Measurements from ENCODE around the gene ADARB2.

The ADARB2 gene

DNA sequence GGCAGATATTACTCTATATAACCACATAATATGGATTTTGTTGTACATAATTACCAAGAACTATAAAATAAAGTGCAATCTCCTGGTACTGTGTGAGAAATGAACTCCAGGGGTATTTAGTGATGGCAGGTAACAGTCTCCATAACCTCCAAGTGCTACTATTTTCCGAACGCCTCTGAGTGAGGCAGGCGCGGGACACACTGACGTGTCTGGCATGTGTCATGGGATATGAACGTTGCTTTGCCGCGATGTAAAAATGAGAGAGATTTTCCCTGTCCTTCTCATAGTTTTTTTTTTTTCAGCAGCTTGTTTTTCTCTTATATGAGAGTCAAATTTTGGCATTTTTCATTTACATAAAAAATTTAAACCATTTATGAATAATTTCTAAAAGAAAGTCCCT lies 3.6 kb downstream of the ADARB2 start:
- Histone ChIP-seq H3K36me3 (no peaks in the 10 kb centered on the region), H3K27me3 (peaks cover 64% of the 10 kb centered on the region), H3K4me1 (no peaks in the 10 kb centered on the region), H3K9me3 (no peaks in the 10 kb centered on the region), H3K4me3 (ENCODE audit: low read depth, low read length) (no peak overlapping the region)
- TF ChIP-seq, protein P1, sequence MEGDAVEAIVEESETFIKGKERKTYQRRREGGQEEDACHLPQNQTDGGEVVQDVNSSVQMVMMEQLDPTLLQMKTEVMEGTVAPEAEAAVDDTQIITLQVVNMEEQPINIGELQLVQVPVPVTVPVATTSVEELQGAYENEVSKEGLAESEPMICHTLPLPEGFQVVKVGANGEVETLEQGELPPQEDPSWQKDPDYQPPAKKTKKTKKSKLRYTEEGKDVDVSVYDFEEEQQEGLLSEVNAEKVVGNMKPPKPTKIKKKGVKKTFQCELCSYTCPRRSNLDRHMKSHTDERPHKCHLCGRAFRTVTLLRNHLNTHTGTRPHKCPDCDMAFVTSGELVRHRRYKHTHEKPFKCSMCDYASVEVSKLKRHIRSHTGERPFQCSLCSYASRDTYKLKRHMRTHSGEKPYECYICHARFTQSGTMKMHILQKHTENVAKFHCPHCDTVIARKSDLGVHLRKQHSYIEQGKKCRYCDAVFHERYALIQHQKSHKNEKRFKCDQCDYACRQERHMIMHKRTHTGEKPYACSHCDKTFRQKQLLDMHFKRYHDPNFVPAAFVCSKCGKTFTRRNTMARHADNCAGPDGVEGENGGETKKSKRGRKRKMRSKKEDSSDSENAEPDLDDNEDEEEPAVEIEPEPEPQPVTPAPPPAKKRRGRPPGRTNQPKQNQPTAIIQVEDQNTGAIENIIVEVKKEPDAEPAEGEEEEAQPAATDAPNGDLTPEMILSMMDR (IDR thresholded peaks at IDR 0.05; ENCODE audit: low read depth, low read length): no peak
- no peak for DNase-seq

DNA sequence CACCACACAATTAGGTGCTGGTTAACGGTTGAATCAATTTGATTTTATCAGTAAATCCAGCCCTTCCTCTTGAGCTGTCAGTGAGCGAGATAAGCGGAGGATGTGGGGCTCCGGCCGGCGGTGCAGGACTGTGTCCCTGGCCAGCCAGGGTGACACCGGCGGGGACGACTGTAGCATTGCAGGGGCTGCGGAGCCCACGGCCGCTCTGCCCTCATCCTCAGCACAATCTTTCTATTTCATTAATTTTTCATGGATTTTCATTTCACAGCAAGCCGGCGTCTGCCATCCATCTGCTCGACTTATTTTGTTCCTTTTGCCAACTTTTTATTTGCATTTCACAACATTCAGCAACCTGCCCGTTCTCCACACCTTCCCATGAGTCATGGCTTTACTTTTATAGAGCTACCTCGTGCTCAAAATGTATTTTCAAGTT lies 4.7 kb downstream of the ADARB2 start:
- TF ChIP-seq, protein P1 (IDR thresholded peaks at IDR 0.05; ENCODE audit: low read depth, low read length): no peak
- DNase-seq: no peak
- no peak overlapping the region for H3K4me3 ChIP-seq (ENCODE audit: low read depth, low read length)
- H3K9me3 ChIP-seq: no peaks in the 10 kb centered on the region
- H3K27me3 ChIP-seq: peaks cover 52% of the 10 kb centered on the region
- no peaks in the 10 kb centered on the region for H3K4me1 ChIP-seq
- H3K36me3 ChIP-seq: no peaks in the 10 kb centered on the region

DNA sequence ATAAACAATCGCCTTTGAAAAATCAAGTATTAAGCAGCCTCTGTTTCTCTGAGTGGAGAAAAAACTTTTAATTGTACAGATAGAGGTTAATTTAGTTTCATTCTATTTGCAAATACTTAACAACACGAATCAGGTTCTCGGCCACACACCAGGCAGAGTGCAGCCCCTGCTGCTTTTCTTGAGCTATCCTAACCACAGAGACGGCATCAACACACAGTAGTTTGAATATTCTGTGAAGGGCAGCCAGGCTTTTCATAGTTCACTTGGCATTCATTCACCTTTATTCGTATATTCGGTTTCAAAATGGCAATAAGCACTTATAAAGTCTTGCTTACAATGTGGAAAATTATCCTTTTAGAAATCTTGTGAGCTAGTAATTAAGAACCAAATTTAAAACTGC lies 5.7 kb downstream of the ADARB2 start:
- TF ChIP-seq, protein P1 (IDR thresholded peaks at IDR 0.05; ENCODE audit: low read depth, low read length): no peak
- H3K4me1 ChIP-seq: no peaks in the 10 kb centered on the region
- no peaks in the 10 kb centered on the region for H3K9me3 ChIP-seq
- H3K36me3 ChIP-seq: no peaks in the 10 kb centered on the region
- no peak for DNase-seq
- H3K27me3 ChIP-seq: peaks cover 42% of the 10 kb centered on the region
- H3K4me3 ChIP-seq (ENCODE audit: low read depth, low read length): no peak overlapping the region

DNA sequence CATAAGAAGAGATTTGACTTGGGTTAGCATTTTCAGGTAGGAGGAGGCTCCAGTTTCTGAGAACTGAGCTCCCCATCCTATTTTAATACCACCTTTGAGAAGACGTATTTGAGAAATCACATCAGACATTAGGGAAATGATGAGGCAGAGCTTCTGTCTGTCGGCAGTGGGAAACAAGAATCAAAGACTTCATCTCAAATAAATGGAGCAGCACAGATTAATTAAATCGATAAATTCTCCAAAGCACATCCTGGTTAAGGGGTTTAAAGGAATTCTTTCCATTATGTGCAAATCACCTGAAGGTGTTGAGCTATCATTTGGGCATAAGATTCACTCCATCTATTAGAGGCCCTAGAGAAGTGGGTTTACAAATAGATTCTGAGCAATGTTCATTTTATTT lies 7.6 kb downstream of the ADARB2 start:
- DNase-seq: no peak
- Histone ChIP-seq H3K27me3 (peaks cover 24% of the 10 kb centered on the region), H3K9me3 (no peaks in the 10 kb centered on the region), H3K4me1 (no peaks in the 10 kb centered on the region), H3K4me3 (ENCODE audit: low read depth, low read length) (no peak overlapping the region), H3K36me3 (no peaks in the 10 kb centered on the region)
- TF ChIP-seq, protein P1 (IDR thresholded peaks at IDR 0.05; ENCODE audit: low read depth, low read length): no peak

DNA sequence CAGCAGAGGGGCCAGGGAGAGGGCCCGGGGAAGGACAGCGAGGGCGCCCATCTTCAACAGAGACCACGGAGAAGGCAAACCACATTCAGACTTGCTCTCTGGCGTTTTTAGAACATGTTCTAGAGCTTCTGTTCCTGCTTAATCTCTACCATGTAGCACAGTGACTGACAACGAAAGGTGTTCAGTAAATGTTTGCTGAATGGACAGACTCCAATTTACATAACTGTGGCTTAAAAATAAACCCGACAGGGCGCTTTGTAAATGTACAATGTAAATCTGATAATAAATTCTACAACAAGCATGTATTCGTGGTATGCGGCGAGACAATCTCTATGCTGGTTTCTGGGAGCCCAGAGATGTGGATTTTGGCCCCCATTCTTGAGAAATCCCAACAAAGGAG lies 10.5 kb downstream of the ADARB2 start:
- Histone ChIP-seq H3K36me3 (no peaks in the 10 kb centered on the region), H3K4me1 (no peaks in the 10 kb centered on the region), H3K27me3 (peaks cover 9% of the 10 kb centered on the region), H3K9me3 (no peaks in the 10 kb centered on the region), H3K4me3 (ENCODE audit: low read depth, low read length) (no peak overlapping the region)
- TF ChIP-seq, protein P1 (IDR thresholded peaks at IDR 0.05; ENCODE audit: low read depth, low read length): no peak
- DNase-seq: no peak

DNA sequence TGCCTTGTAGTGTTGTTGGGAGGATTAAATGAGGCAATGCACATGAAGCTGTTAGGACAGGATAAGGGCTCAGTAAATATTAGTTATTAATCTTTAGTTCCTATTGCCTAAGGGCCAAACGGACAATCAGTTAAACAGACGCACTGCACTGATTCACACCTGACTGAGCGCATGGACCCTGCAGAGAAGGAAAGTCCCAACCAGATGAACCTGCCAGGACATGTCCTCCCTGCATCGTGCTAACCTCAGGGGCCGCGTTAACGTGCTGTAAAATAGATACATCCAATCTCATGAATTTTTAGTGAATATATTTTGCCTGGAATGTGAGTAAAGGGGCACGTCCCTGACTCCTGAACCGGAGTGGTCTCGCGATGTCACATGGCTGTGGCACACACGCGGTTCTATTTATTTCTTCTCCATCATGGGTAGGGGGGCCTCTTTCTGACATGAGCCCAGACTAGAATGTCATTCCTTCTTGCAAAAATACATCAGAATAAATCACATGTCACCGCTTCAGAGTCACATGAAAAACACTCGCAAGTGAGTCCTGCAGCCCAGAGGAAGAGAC lies 12.3 kb downstream of the ADARB2 start:
- Histone ChIP-seq H3K36me3 (no peaks in the 10 kb centered on the region), H3K4me3 (ENCODE audit: low read depth, low read length) (no peak overlapping the region), H3K9me3 (no peaks in the 10 kb centered on the region), H3K4me1 (no peaks in the 10 kb centered on the region), H3K27me3 (0 out of 2 replicates have a peak, but pooled peaks cover 5% of the 10 kb centered on the region)
- TF ChIP-seq, protein P1 (IDR thresholded peaks at IDR 0.05; ENCODE audit: low read depth, low read length): no peak
- no peak for DNase-seq

Data from BE2C (cell line).